Gastroesophageal sphincter (tissue), 4 donors: ENCODE data around the gene CPNE6. TPM values are rescaled to one million over a fixed set of nuclear protein-coding genes. Genes with fewer than 3 reads are reported as not detected.
A peak's percentile ranks its signal among the peaks of the same experiment; 100 is the strongest.

Source experiments
- ATAC-seq: fragments of 150-250 bp; one replicate; pipeline ENCODE4 v1.9.1; 2016; ENCODE audit warnings: mild to moderate bottlenecking, moderate library complexity
- H3K27ac ChIP-seq, 4 donors: fragments of 200-600 bp; sonication (generic) in 3 of 4; 1 replicate in 3 of 4; 2 replicates in 1 of 4; pipeline ENCODE4 v1.5.1; 2016 to 2019
- H3K27me3 ChIP-seq: fragments of 200-600 bp; sonication (generic); one replicate; pipeline ENCODE4 v1.5.1; 2019
- H3K36me3 ChIP-seq, 2 donors: fragments of 200-600 bp; sonication (generic); one replicate each; pipeline ENCODE4 v1.5.1; 2019; ENCODE audit warnings: control low read depth in 1 of 2
- H3K4me1 ChIP-seq, 3 donors: fragments of 200-600 bp; sonication (generic); 1 replicate in 2 of 3; 2 replicates in 1 of 3; pipeline ENCODE4 v1.5.1; 2016 to 2019; ENCODE audit warnings: control low read depth in 2 of 3
- H3K4me3 ChIP-seq, 2 donors: fragments of 200-600 bp; sonication (generic); one replicate each; pipeline ENCODE4 v1.5.1; 2019; ENCODE audit warnings: mild to moderate bottlenecking in 1 of 2, moderate library complexity in 1 of 2
- H3K9me3 ChIP-seq, 3 donors: fragments of 200-600 bp; sonication (generic); one replicate each; pipeline ENCODE4 v1.5.1; 2017 to 2019; ENCODE audit warnings: control low read depth in 2 of 3
- CTCF ChIP-seq, 4 experiments: fragments of 200-600 bp in 2 of 4; fragments of 450-650 bp in 2 of 4; sonication (generic) in 1 of 4; IDR thresholded peaks; one replicate each; pipeline ENCODE4 v1.5.1; 2017 to 2019; ENCODE audit warnings: antibody characterized with exemption in 4 of 4, mild to moderate bottlenecking in 2 of 4, moderate library complexity in 2 of 4
- EP300 ChIP-seq: sonication (generic); formaldehyde crosslinking; IDR thresholded peaks from one replicate; pipeline ENCODE4 v1.6.1; 2017; ENCODE audit warnings: antibody characterized with exemption, mild to moderate bottlenecking
- POLR2A ChIP-seq, 2 donors: fragments of 450-650 bp; IDR thresholded peaks; one replicate each; pipeline ENCODE4 v1.6.1; 2017; ENCODE audit warnings: antibody characterized with exemption in 2 of 2, mild to moderate bottlenecking in 2 of 2, moderate library complexity in 1 of 2
- POLR2AphosphoS5 ChIP-seq: sonication (generic); formaldehyde crosslinking; IDR thresholded peaks from one replicate; pipeline ENCODE4 v1.6.1; 2017; ENCODE audit warnings: antibody characterized with exemption
- WGBS, 2 donors: methylation state at CpG; one replicate each; pipeline ENCODE4 v1.1.5; 2018; ENCODE audit warnings: low coverage in 1 of 2; 5-methylcytosine and 5-hydroxymethylcytosine counted together
- total RNA-seq, 4 donors: library from RNA; depleted of rRNA; stranded (reverse); fragments of >200 nt; gene quantifications; one replicate each; pipeline ENCODE4 v1.1.0, GENCODE V29; 2016

CPNE6 gene
- total RNA-seq, 4 donors from 2014 or later: 1.5 TPM; not detected in 3

GRCh38 chr14:24093207-24093900 lies 22.0 kb downstream of the CPNE6 start:
- H3K27ac ChIP-seq: peak overlapping the region; percentile 62 to 97 (median 94)
- TF ChIP-seq EP300 (no peak), POLR2A (IDR thresholded peaks at IDR 0.05) (no peak), POLR2AphosphoS5 (no peak), CTCF (IDR thresholded peaks at IDR 0.05) (no peak)
- no peaks in the 10 kb centered on the region for H3K9me3 ChIP-seq
- H3K36me3 ChIP-seq: peaks cover 0 to 8% of the 10 kb centered on the region in 2 donors
- ATAC-seq: no peak
- WGBS, 2 donors: 76 to 78% methylated on average over 3 to 19 of the region's 19 CpGs
- H3K4me3 ChIP-seq: peak overlapping the region in 1 of 2 donors; percentile 94
- peaks cover 0 to 31% (median 8%) of the 10 kb centered on the region in 3 donors for H3K4me1 ChIP-seq
- H3K27me3 ChIP-seq: no peaks in the 10 kb centered on the region

- H3K4me1 ChIP-seq: peaks cover 0 to 31% (median 8%) of the 10 kb centered on the region in 3 donors
- 0% methylated on average over 4 to 35 of the region's 68 CpGs for WGBS, 2 donors
These were observed 22.8 kb downstream of the CPNE6 start, which contains the start of gene PCK2 for GRCh38 chr14:24093901-24094840. PCK2 (plus strand) TSS chr14:24094311; CDS start chr14:24094406, 95 bp downstream.

DNA sequence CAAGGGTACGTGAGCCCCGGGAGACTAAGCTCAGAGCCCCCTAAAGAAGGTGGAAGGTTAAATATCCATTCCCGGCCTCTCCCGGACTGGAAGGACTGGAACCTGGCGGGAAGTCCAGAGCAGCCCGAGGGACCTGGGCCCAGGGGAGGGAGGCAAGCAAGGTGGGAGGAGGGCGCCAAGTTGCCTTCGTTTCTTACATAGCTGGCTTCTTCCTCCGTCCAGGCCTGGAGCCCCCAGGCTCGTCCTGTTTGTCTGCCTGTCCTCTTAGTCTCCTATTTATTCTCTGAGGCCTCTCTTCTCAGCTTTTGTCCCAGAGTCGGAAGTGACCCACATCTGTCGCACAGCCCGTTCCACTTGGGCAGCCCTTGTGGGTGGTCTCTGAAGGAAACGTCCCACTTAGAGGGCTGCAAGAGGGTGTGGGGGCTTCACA lies 23.5 kb downstream of the CPNE6 start:
- ATAC-seq: no peak
- H3K4me3 ChIP-seq: peak overlapping the region; percentile 59 to 94
- no peaks in the 10 kb centered on the region for H3K27me3 ChIP-seq
- peaks cover 0 to 31% (median 8%) of the 10 kb centered on the region in 3 donors for H3K4me1 ChIP-seq
- H3K36me3 ChIP-seq: peaks cover 0 to 23% of the 10 kb centered on the region in 2 donors
- TF ChIP-seq POLR2AphosphoS5 (no peak), POLR2A (IDR thresholded peaks at IDR 0.05) (no peak)
- peak overlapping the region; percentile 62 to 97 (median 94) for H3K27ac ChIP-seq
- H3K9me3 ChIP-seq: no peaks in the 10 kb centered on the region
- WGBS, 2 donors: 25% methylated on average over 9 of the region's 14 CpGs; no CpG with 5 or more reads in 1 of the 2 donors

More at GRCh38 chr14:24093901-24094840, 22.8 kb downstream of the CPNE6 start, which contains the start of gene PCK2:
- H3K9me3 ChIP-seq: no peaks in the 10 kb centered on the region
- peak within 1 kb of the TSS; percentile 62 to 97 (median 94) for H3K27ac ChIP-seq
- peak within 1 kb of the TSS; percentile 59 to 94 for H3K4me3 ChIP-seq
- H3K36me3 ChIP-seq: peaks cover 0 to 16% of the 10 kb centered on the region in 2 donors
- ATAC-seq: peak; percentile 96
- TF ChIP-seq EP300 (no peak), POLR2A (IDR thresholded peaks at IDR 0.05) (peak; percentile 46 to 53), CTCF (IDR thresholded peaks at IDR 0.05) (peak in 3 of 4 experiments; percentile 18 to 33 (median 18)), POLR2AphosphoS5 (no peak)
- H3K27me3 ChIP-seq: no peaks in the 10 kb centered on the region

- 25 to 72% methylated on average over 4 to 5 of the region's 12 CpGs for WGBS, 2 donors
- ATAC-seq: no peak
- TF ChIP-seq POLR2AphosphoS5 (no peak), POLR2A (IDR thresholded peaks at IDR 0.05) (peak in 1 of 2 donors; percentile 21)
- H3K27me3 ChIP-seq: no peaks in the 10 kb centered on the region
- H3K4me1 ChIP-seq: peaks cover 0 to 31% (median 8%) of the 10 kb centered on the region in 3 donors
- H3K36me3 ChIP-seq: peaks cover 0 to 29% of the 10 kb centered on the region in 2 donors
- no peaks in the 10 kb centered on the region for H3K9me3 ChIP-seq
- peak overlapping the region in 3 of 4 donors; percentile 93 to 97 (median 95) for H3K27ac ChIP-seq
- H3K4me3 ChIP-seq: peak overlapping the region; percentile 59 to 94
These were observed 24.1 kb downstream of the CPNE6 start for GRCh38 chr14:24095271-24096068.

DNA sequence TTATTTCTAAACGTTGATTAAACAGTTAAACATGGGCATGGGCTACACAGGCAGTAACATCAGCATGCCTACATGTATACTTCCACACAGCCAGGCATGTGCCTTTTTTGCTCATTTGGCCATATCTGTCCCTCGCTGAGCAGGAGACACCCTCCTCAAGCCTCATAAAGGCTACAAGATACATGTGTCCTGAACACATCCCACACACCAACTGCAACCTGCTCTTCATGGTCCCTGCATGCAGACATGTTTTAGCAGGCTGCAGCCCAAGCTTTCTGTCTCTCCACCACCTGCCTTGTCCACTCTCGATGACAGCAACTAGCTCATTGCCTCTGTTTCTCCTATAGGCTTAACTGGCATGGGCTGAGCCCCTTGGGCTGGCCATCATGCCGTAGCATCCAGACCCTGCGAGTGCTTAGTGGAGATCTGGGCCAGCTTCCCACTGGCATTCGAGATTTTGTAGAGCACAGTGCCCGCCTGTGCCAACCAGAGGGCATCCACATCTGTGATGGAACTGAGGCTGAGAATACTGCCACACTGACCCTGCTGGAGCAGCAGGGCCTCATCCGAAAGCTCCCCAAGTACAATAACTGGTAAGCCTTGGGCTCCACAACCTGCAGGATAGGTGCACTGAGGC lies 25.3 kb downstream of the CPNE6 start:
- no peaks in the 10 kb centered on the region for H3K27me3 ChIP-seq
- WGBS, 2 donors: 94 to 100% methylated on average over 1 to 6 of the region's 8 CpGs
- H3K27ac ChIP-seq: no peak overlapping the region
- no peak overlapping the region for H3K4me3 ChIP-seq
- TF ChIP-seq CTCF (IDR thresholded peaks at IDR 0.05) (no peak), POLR2A (IDR thresholded peaks at IDR 0.05) (no peak), EP300 (no peak), POLR2AphosphoS5 (no peak)
- peaks cover 0 to 31% (median 8%) of the 10 kb centered on the region in 3 donors for H3K4me1 ChIP-seq
- peaks cover 0 to 34% of the 10 kb centered on the region in 2 donors for H3K36me3 ChIP-seq
- H3K9me3 ChIP-seq: no peaks in the 10 kb centered on the region
- ATAC-seq: no peak
